Measurements from ENCODE around the gene ZNF184. TPM values are rescaled to one million over a fixed set of nuclear protein-coding genes. Genes with fewer than 3 reads are reported as not detected.

The ZNF184 gene
- total and polyA plus RNA-seq, 9 of the 15 experiments (the other 6 are each of a cell fraction or from before 2014, with no cell fraction given), result 7.6 to 22.2 (median 12.8) TPM

DNA sequence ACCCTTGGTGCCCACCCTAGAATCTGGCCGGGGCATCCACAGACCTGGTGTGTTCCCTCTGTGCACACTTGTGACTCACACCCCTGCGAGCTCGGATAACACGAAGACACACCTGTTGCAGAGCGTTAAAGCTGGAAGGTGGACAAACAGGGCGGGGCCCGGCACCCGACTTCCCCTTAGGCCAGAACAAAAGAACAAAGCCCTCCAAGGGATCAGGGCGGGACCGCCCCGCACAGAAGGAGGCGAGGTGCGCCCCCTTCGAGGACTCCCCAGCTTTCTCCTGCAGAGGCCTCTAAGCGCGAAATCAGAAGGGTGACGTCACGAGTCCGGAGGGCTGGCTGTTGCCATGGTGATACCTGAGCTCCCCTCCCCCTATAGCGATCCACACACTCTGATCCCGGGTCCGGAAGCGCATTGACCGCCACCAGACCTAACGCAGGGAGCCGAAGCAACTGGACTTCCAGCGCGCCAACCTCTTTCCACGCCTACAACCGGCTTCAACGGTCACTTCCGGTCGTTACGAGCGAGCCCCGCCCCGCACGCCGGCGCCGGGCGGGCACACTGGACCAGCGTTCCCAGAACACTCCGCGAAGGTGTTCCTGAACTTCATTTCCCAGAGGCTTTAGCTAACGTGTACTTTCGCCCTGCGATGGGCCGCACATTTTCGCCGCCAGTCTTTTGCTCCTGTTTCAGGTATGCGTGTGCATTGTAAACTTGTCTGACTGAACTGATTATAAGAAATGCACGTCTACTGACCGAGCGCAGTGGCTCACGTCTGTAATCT is at the start of gene ZNF184 (continued):
- TF ChIP-seq GABPB1 (CRISPR knock-in tag; IDR thresholded peaks at IDR 0.05) (peak; percentile 97), ZNF232 (CRISPR knock-in tag; IDR thresholded peaks at IDR 0.05) (no peak), ZNF146 (CRISPR knock-in tag; IDR thresholded peaks at IDR 0.05; ENCODE audit: unreplicated experiment) (no peak), KLF10 (CRISPR knock-in tag; IDR thresholded peaks at IDR 0.05) (no peak), NEUROD1 (IDR thresholded peaks at IDR 0.05; ENCODE audit: borderline replicate concordance, low read depth, low read length, partially characterized antibody) (no peak), ZNF586 (CRISPR knock-in tag; conservative IDR thresholded peaks at IDR 0.05) (no peak), NFIX (CRISPR knock-in tag; IDR thresholded peaks at IDR 0.05; ENCODE audit: low read depth) (no peak), TAF15 (IDR thresholded peaks at IDR 0.05; ENCODE audit: low read depth, low read length) (no peak), ZNF77 (CRISPR knock-in tag; IDR thresholded peaks at IDR 0.05) (no peak), ILF3 (IDR thresholded peaks at IDR 0.05; ENCODE audit: borderline replicate concordance) (no peak), MYC (IDR thresholded peaks at IDR 0.05; ENCODE audit: low read depth, low read length) (peak; percentile 89), MYC (CRISPR knock-in tag; IDR thresholded peaks at IDR 0.05; ENCODE audit: borderline replicate concordance, low read depth) (no peak), SAFB (IDR thresholded peaks at IDR 0.05; ENCODE audit: borderline replicate concordance, low read depth, low read length) (no peak)
- TF ChIP-seq, protein P1, sequence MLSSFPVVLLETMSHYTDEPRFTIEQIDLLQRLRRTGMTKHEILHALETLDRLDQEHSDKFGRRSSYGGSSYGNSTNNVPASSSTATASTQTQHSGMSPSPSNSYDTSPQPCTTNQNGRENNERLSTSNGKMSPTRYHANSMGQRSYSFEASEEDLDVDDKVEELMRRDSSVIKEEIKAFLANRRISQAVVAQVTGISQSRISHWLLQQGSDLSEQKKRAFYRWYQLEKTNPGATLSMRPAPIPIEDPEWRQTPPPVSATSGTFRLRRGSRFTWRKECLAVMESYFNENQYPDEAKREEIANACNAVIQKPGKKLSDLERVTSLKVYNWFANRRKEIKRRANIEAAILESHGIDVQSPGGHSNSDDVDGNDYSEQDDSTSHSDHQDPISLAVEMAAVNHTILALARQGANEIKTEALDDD (IDR thresholded peaks at IDR 0.05), result peak; percentile 55; the same call in 1 of the 2 replicates
- TF ChIP-seq, protein P2, sequence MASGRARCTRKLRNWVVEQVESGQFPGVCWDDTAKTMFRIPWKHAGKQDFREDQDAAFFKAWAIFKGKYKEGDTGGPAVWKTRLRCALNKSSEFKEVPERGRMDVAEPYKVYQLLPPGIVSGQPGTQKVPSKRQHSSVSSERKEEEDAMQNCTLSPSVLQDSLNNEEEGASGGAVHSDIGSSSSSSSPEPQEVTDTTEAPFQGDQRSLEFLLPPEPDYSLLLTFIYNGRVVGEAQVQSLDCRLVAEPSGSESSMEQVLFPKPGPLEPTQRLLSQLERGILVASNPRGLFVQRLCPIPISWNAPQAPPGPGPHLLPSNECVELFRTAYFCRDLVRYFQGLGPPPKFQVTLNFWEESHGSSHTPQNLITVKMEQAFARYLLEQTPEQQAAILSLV (tag; IDR thresholded peaks at IDR 0.05), result no peak
- TF ChIP-seq, protein P3, sequence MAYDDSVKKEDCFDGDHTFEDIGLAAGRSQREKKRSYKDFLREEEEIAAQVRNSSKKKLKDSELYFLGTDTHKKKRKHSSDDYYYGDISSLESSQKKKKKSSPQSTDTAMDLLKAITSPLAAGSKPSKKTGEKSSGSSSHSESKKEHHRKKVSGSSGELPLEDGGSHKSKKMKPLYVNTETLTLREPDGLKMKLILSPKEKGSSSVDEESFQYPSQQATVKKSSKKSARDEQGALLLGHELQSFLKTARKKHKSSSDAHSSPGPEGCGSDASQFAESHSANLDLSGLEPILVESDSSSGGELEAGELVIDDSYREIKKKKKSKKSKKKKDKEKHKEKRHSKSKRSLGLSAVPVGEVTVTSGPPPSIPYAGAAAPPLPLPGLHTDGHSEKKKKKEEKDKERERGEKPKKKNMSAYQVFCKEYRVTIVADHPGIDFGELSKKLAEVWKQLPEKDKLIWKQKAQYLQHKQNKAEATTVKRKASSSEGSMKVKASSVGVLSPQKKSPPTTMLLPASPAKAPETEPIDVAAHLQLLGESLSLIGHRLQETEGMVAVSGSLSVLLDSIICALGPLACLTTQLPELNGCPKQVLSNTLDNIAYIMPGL (CRISPR knock-in tag; IDR thresholded peaks at IDR 0.05), result peak; percentile 94; the same call in 1 of the 2 replicates

Data from K562 (cell line).